Nephron (organoid): ENCODE measurements around the gene ZAR1L.

Source experiments
- H3K27ac Mint-ChIP-seq, 3 experiments: 2 replicates each; pipeline ENCODE4 v1.8.0; 2020; ENCODE audit warnings: mixed read lengths in 3 of 3, mild to moderate bottlenecking in 2 of 3, moderate library complexity in 1 of 3
- H3K27me3 Mint-ChIP-seq: 2 replicates; pipeline ENCODE4 v1.8.0; 2021; ENCODE audit warnings: low read depth, mild to moderate bottlenecking, moderate library complexity, mixed read lengths
- H3K36me3 Mint-ChIP-seq: 2 replicates; pipeline ENCODE4 v1.8.0; 2020; ENCODE audit warnings: low read depth, mixed read lengths
- H3K4me1 Mint-ChIP-seq: 2 replicates; pipeline ENCODE4 v1.8.0; 2020; ENCODE audit warnings: mixed read lengths
- H3K4me3 Mint-ChIP-seq, 3 experiments: 2 replicates each; pipeline ENCODE4 v1.8.0; 2020; ENCODE audit warnings: mild to moderate bottlenecking in 3 of 3, mixed read lengths in 3 of 3, moderate library complexity in 2 of 3
- H3K9me3 Mint-ChIP-seq: 2 replicates; pipeline ENCODE4 v1.8.0; 2020; ENCODE audit warnings: mixed read lengths
- CTCF ChIP-seq, 3 experiments: fragments of 200-600 bp; sonication (generic); IDR thresholded peaks; one replicate each; pipeline ENCODE4 v1.5.0; 2021; ENCODE audit warnings: antibody characterized with exemption in 3 of 3; ENCODE audit not compliant: unreplicated experiment in 3 of 3

ZAR1L gene

GRCh38 chr13:32340914-32341313, 25.8 kb upstream of the ZAR1L start:
- Mint-ChIP-seq H3K36me3 (peaks cover 34% of the 10 kb centered on the region), H3K4me1 (no peaks in the 10 kb centered on the region), H3K9me3 (peaks cover 3% of the 10 kb centered on the region), H3K27ac (no peak overlapping the region), H3K4me3 (no peak overlapping the region), H3K27me3 (no peaks in the 10 kb centered on the region)
- no peak for TF ChIP-seq CTCF (IDR thresholded peaks at IDR 0.05; ENCODE audit: unreplicated experiment in 3 of 3)

GRCh38 chr13:32334671-32335070, 19.5 kb upstream of the ZAR1L start:
- H3K9me3 Mint-ChIP-seq, result no peaks in the 10 kb centered on the region
- no peak for TF ChIP-seq CTCF (IDR thresholded peaks at IDR 0.05; ENCODE audit: unreplicated experiment in 3 of 3)
- no peaks in the 10 kb centered on the region for H3K27me3 Mint-ChIP-seq
- no peak overlapping the region for H3K27ac Mint-ChIP-seq
- H3K4me1 Mint-ChIP-seq, result no peaks in the 10 kb centered on the region
- peaks cover 52% of the 10 kb centered on the region for H3K36me3 Mint-ChIP-seq
- H3K4me3 Mint-ChIP-seq, result no peak overlapping the region

- Mint-ChIP-seq H3K36me3 (peaks cover 29% of the 10 kb centered on the region), H3K27me3 (no peaks in the 10 kb centered on the region), H3K9me3 (no peaks in the 10 kb centered on the region), H3K4me3 (no peak overlapping the region), H3K4me1 (no peaks in the 10 kb centered on the region), H3K27ac (no peak overlapping the region)
- no peak for TF ChIP-seq CTCF (IDR thresholded peaks at IDR 0.05; ENCODE audit: unreplicated experiment in 3 of 3)
These were observed 15.3 kb upstream of the ZAR1L start for GRCh38 chr13:32330441-32330840.

GRCh38 chr13:32323912-32324311, 8.7 kb upstream of the ZAR1L start:
- no peaks in the 10 kb centered on the region for H3K4me1 Mint-ChIP-seq
- no peak overlapping the region for H3K27ac Mint-ChIP-seq
- no peak for TF ChIP-seq CTCF (IDR thresholded peaks at IDR 0.05; ENCODE audit: unreplicated experiment in 3 of 3)
- no peaks in the 10 kb centered on the region for H3K9me3 Mint-ChIP-seq
- no peak overlapping the region for H3K4me3 Mint-ChIP-seq
- H3K36me3 Mint-ChIP-seq, result peaks cover 20% of the 10 kb centered on the region
- no peaks in the 10 kb centered on the region for H3K27me3 Mint-ChIP-seq

GRCh38 chr13:32320528-32320927, 5.4 kb upstream of the ZAR1L start:
- peak overlapping the region in 1 of 3 experiments; percentile 6 for H3K4me3 Mint-ChIP-seq
- H3K36me3 Mint-ChIP-seq, result peaks cover 17% of the 10 kb centered on the region
- no peaks in the 10 kb centered on the region for H3K9me3 Mint-ChIP-seq
- no peaks in the 10 kb centered on the region for H3K4me1 Mint-ChIP-seq
- no peaks in the 10 kb centered on the region for H3K27me3 Mint-ChIP-seq
- H3K27ac Mint-ChIP-seq, result no peak overlapping the region
- no peak for TF ChIP-seq CTCF (IDR thresholded peaks at IDR 0.05; ENCODE audit: unreplicated experiment in 3 of 3)

- no peak overlapping the region for H3K4me3 Mint-ChIP-seq
- no peaks in the 10 kb centered on the region for H3K9me3 Mint-ChIP-seq
- no peak overlapping the region for H3K27ac Mint-ChIP-seq
- H3K36me3 Mint-ChIP-seq, result peaks cover 13% of the 10 kb centered on the region
- no peaks in the 10 kb centered on the region for H3K4me1 Mint-ChIP-seq
- TF ChIP-seq CTCF (IDR thresholded peaks at IDR 0.05; ENCODE audit: unreplicated experiment in 3 of 3), result no peak
- no peaks in the 10 kb centered on the region for H3K27me3 Mint-ChIP-seq
These were observed 2.7 kb upstream of the ZAR1L start for GRCh38 chr13:32317716-32318465.
